ENCODE measurements around the gene HLA-B.
A peak's percentile ranks its signal among the peaks of the same experiment; 100 is the strongest.

GRCh38 chr6:31399589-31400466 lies 42.8 kb upstream of the HLA-B start:
- TF ChIP-seq CTCF (IDR thresholded peaks at IDR 0.05; ENCODE audit: low read depth, low read length) (peak; percentile 48), EZH2phosphoT487 (IDR thresholded peaks at IDR 0.05; ENCODE audit: low read depth) (no peak)

Data from OCI-LY3 (cell line).